SK-N-MC (cell line): Measurements from ENCODE around the gene MFSD8.

Source experiments
- DNase-seq: peaks from one replicate; pipeline ENCODE4 v3.0.0-alpha.2; 2011; ENCODE audit warnings: low read depth, low spot score
- H3K27ac ChIP-seq: fragments of 200-600 bp; sonication (generic); 2 replicates; pipeline ENCODE4 v1.5.1; 2016; ENCODE audit warnings: mixed run types
- H3K36me3 ChIP-seq: fragments of 200-600 bp; sonication (generic); 2 replicates; pipeline ENCODE4 v1.6.1; 2017; ENCODE audit warnings: antibody characterized with exemption, low read length, mixed read lengths; ENCODE audit not compliant: insufficient read depth
- H3K4me3 ChIP-seq: fragments of 200-600 bp; sonication (generic); 2 replicates; pipeline ENCODE4 v1.5.1; 2016
- H3K9ac ChIP-seq: fragments of 200-600 bp; sonication (generic); 2 replicates; pipeline ENCODE4 v1.8.0; 2017; ENCODE audit warnings: mixed run types, mixed read lengths; ENCODE audit not compliant: insufficient read length
- H3K9me3 ChIP-seq: fragments of 200-600 bp; sonication (generic); 2 replicates; pipeline ENCODE4 v1.6.1; 2017; ENCODE audit warnings: low read depth, mild to moderate bottlenecking, antibody characterized with exemption, low read length, moderate library complexity, mixed read lengths
- EZH2 ChIP-seq: fragments of 200-600 bp; sonication (generic); IDR thresholded peaks from one replicate; pipeline ENCODE4 v1.6.1; 2017; ENCODE audit warnings: antibody characterized with exemption
- FOXP2 ChIP-seq: optimal IDR thresholded peaks from 2 replicates; pipeline ENCODE3; 2011; ENCODE audit warnings: mild to moderate bottlenecking, moderate library complexity; ENCODE audit not compliant: insufficient read depth; ENCODE audit errors: extremely low read length, control extremely low read depth
- POLR2AphosphoS5 ChIP-seq: IDR thresholded peaks from 2 replicates; pipeline ENCODE4 v1.6.1; 2012; ENCODE audit warnings: mild to moderate bottlenecking, low read depth, low read length, borderline replicate concordance

Gene MFSD8

DNA sequence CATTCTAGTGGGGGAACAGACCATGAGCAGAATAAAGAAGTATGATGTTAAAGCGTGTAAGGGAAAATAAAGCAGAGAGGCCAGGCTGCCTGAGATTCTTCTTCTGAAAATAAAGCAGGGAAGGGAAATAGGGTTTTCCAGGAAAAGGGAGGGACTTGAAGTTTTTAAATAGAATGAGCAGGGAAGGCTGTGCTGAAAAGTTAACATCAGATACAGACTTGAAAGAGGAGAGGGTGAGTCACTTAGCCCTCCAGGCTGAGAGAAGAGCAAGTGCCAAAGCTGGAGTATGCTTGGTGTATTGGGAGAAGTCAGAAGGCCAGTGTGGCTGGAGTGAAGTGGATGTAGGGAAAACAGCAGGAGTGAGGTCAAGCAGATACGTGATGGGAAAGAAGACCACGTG, 94.3 kb downstream of the MFSD8 start:
- Histone ChIP-seq H3K36me3 (0 out of 2 replicates have a peak, but pooled peaks cover 6% of the 10 kb centered on the region), H3K27ac (no peak overlapping the region), H3K9ac (no peak overlapping the region), H3K9me3 (no peaks in the 10 kb centered on the region), H3K4me3 (no peak overlapping the region)
- DNase-seq: no peak
- TF ChIP-seq POLR2AphosphoS5: no peak
- no peak for TF ChIP-seq EZH2
- TF ChIP-seq FOXP2: no peak

DNA sequence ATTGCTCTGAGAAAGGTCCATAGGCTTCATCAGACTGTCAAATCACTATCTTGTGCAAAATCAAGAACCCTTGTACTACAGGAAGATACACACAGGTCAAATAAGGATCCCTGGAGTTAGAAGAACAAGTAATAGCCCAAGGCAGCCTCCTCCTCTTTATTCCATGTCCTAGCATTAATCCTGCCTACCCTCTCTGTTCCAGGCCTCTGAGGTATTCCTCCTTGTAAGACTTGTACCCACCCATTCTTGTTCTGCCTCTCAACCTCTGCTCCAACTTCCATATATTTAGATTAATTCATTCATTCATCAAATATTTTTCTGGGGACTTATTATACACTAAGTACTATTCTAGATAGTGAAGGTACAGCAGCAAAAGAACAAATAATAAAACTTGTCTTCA, 94.7 kb downstream of the MFSD8 start:
- TF ChIP-seq FOXP2 (no peak), EZH2 (no peak), POLR2AphosphoS5 (no peak)
- DNase-seq: no peak
- H3K9ac ChIP-seq: no peak overlapping the region
- H3K9me3 ChIP-seq: no peaks in the 10 kb centered on the region
- no peak overlapping the region for H3K4me3 ChIP-seq
- H3K36me3 ChIP-seq: 0 out of 2 replicates have a peak, but pooled peaks cover 5% of the 10 kb centered on the region
- H3K27ac ChIP-seq: no peak overlapping the region

DNA sequence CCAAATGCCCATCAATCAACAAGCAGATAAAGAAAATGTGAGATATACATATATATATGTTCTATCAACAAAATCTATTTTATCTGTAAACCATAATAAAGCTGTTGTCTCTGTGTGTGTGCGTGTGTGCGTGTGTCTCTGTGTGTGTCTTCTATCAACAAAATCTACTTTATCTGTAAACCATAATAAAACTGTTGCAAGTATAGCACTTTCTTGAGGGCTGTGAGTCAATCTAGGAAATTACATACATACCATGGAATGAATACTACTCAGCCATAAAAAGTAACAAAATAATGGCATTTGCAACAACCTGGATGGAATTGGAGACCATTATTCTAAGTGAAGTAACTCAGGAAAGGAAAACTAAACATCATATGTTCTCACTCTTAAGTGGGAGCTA, 96.8 kb downstream of the MFSD8 start:
- no peaks in the 10 kb centered on the region for H3K9me3 ChIP-seq
- no peak for DNase-seq
- H3K27ac ChIP-seq: no peak overlapping the region
- TF ChIP-seq POLR2AphosphoS5 (no peak), FOXP2 (no peak), EZH2 (no peak)
- no peaks in the 10 kb centered on the region for H3K36me3 ChIP-seq
- H3K4me3 ChIP-seq: no peak overlapping the region
- no peak overlapping the region for H3K9ac ChIP-seq
